NCI-H1048 (cell line): Measurements from ENCODE around the gene ATP1A3.
"Not testable (repeated sequence)": the region's sequence is repeated elsewhere in the genome, so short reads cannot be mapped to it uniquely, and the experiment has no call there.

ENCODE experiments used
- DNase-seq: peaks from one replicate; lab custom pipeline; 2025; lab: John Stamatoyannopoulos, UW

The ATP1A3 gene

GRCh38 chr19:42010245-42011126, 16.5 kb upstream of the ATP1A3 start:
- no peak for DNase-seq

- no peak for DNase-seq
Measured at GRCh38 chr19:42006569-42006968, 12.5 kb upstream of the ATP1A3 start.

- no peak for DNase-seq
Measured at GRCh38 chr19:42005504-42005903, 11.5 kb upstream of the ATP1A3 start.

- no peak for DNase-seq
Measured at GRCh38 chr19:42003506-42004294, 9.7 kb upstream of the ATP1A3 start.

- no peak for DNase-seq
Measured at GRCh38 chr19:41999878-42000208, 5.8 kb upstream of the ATP1A3 start.

- no peak for DNase-seq
Measured at GRCh38 chr19:41999071-41999877, 5.2 kb upstream of the ATP1A3 start.

- DNase-seq, result no peak
Measured at GRCh38 chr19:41998246-41999020, 4.4 kb upstream of the ATP1A3 start.

- DNase-seq, result no peak
Measured at GRCh38 chr19:41997851-41998229, 3.8 kb upstream of the ATP1A3 start.

- DNase-seq, result peak; percentile 29
Measured at GRCh38 chr19:41997121-41997850, 3.3 kb upstream of the ATP1A3 start.

GRCh38 chr19:41995959-41996797, 2.1 kb upstream of the ATP1A3 start:
- no peak for DNase-seq

GRCh38 chr19:41994994-41995958, 1.2 kb upstream of the ATP1A3 start:
- DNase-seq, result no peak

- DNase-seq, result no peak
Measured at GRCh38 chr19:41994521-41994971, 516 bp upstream of the ATP1A3 start.

GRCh38 chr19:41991925-41992569, 2.0 kb downstream of the ATP1A3 start:
- DNase-seq, result not testable (repeated sequence)

GRCh38 chr19:41991025-41991424, 3.0 kb downstream of the ATP1A3 start:
- DNase-seq, result no peak

- no peak for DNase-seq
Measured at GRCh38 chr19:41990615-41991014, 3.4 kb downstream of the ATP1A3 start.

GRCh38 chr19:41990028-41990427, 4.0 kb downstream of the ATP1A3 start:
- DNase-seq, result no peak

- no peak for DNase-seq
Measured at GRCh38 chr19:41988947-41989346, 5.1 kb downstream of the ATP1A3 start.

GRCh38 chr19:41987141-41987860, 6.7 kb downstream of the ATP1A3 start:
- no peak for DNase-seq
